Stimulated activated CD8-positive, alpha-beta memory T cell treated with anti-CD3 and anti-CD28 coated beads, Interleukin-4, amount 100 ng/mL, for 4 hours (primary cell): ENCODE data around the gene HIPK1.
A peak's percentile ranks its signal among the peaks of the same experiment; 100 is the strongest.

Experiments used
- DNase-seq, 2 donors: peaks; one replicate each; pipeline ENCODE4 v3.0.0-alpha.2; 2020; ENCODE audit warnings: low read depth in 2 of 2, low spot score in 1 of 2

Gene HIPK1

GRCh38 chr1:113913312-113913668, 15.8 kb upstream of the HIPK1 start:
- DNase-seq, result no peak

GRCh38 chr1:113913887-113914664, 15.0 kb upstream of the HIPK1 start:
- DNase-seq, result no peak

GRCh38 chr1:113916974-113917373, 12.2 kb upstream of the HIPK1 start:
- no peak for DNase-seq

- no peak for DNase-seq
These were observed 11.6 kb upstream of the HIPK1 start for GRCh38 chr1:113917400-113918082.

- DNase-seq, result no peak
These were observed 10.9 kb upstream of the HIPK1 start for GRCh38 chr1:113918243-113918642.

- DNase-seq, result no peak
These were observed 6.2 kb upstream of the HIPK1 start for GRCh38 chr1:113922957-113923356.

GRCh38 chr1:113924473-113924872, 4.7 kb upstream of the HIPK1 start:
- DNase-seq, result no peak

- DNase-seq, result no peak
These were observed 765 bp upstream of the HIPK1 start for GRCh38 chr1:113928187-113928930.

- DNase-seq, result peak; percentile 20 to 48
These were observed 800 bp downstream of the HIPK1 start for GRCh38 chr1:113929750-113930498.

GRCh38 chr1:113930499-113931161, 1.5 kb downstream of the HIPK1 start:
- DNase-seq, result peak; percentile 24 to 36

- no peak for DNase-seq
These were observed 2.3 kb downstream of the HIPK1 start for GRCh38 chr1:113931451-113931851.

GRCh38 chr1:113934006-113934405, 4.9 kb downstream of the HIPK1 start:
- no peak for DNase-seq

- no peak for DNase-seq
These were observed 5.5 kb downstream of the HIPK1 start for GRCh38 chr1:113934511-113935055.

- DNase-seq, result no peak
These were observed 6.1 kb downstream of the HIPK1 start for GRCh38 chr1:113935176-113935575.

- DNase-seq, result no peak
These were observed 6.8 kb downstream of the HIPK1 start for GRCh38 chr1:113935970-113936369.

- no peak for DNase-seq
These were observed 8.0 kb downstream of the HIPK1 start for GRCh38 chr1:113937146-113937545.

GRCh38 chr1:113938192-113938591, 9.1 kb downstream of the HIPK1 start:
- DNase-seq, result no peak

GRCh38 chr1:113940365-113941244, 11.5 kb downstream of the HIPK1 start:
- peak in 1 of 2 donors; percentile 14 for DNase-seq

GRCh38 chr1:113941245-113941559, 12.1 kb downstream of the HIPK1 start:
- DNase-seq, result no peak

GRCh38 chr1:113942527-113942926, 13.4 kb downstream of the HIPK1 start:
- no peak for DNase-seq
